Measurements from ENCODE around the gene PCSK6. TPM values are rescaled to one million over a fixed set of nuclear protein-coding genes. Genes with fewer than 3 reads are reported as not detected.

PCSK6 gene
- total RNA-seq, 4 donors from 2014 or later = 4.0 to 28.6 (median 17.5) TPM

- TF ChIP-seq POLR2A (IDR thresholded peaks at IDR 0.05) (no peak), CTCF (IDR thresholded peaks at IDR 0.05) (no peak)
- H3K9me3 ChIP-seq = no peaks in the 10 kb centered on the region
- H3K36me3 ChIP-seq = no peaks in the 10 kb centered on the region
- no peaks in the 10 kb centered on the region for H3K4me1 ChIP-seq
- no peak overlapping the region for H3K27ac ChIP-seq
- 86 to 89% methylated on average over 7 to 18 of the region's 19 CpGs for WGBS, 2 donors
- H3K27me3 ChIP-seq = no peaks in the 10 kb centered on the region
- intact Hi-C loops (cut with DNase I) = no loop called here
- DNase-seq = no peak
- no peak overlapping the region for H3K4me3 ChIP-seq (replicated peaks in 1 of 3)
Observed at GRCh38 chr15:101325263-101326025, 164.1 kb downstream of the PCSK6 start.

GRCh38 chr15:101324524-101325177, 164.9 kb downstream of the PCSK6 start:
- no peak for DNase-seq
- Histone ChIP-seq H3K4me3 (replicated peaks in 1 of 3) (no peak overlapping the region), H3K4me1 (no peaks in the 10 kb centered on the region), H3K36me3 (no peaks in the 10 kb centered on the region), H3K27ac (no peak overlapping the region), H3K27me3 (no peaks in the 10 kb centered on the region), H3K9me3 (no peaks in the 10 kb centered on the region)
- intact Hi-C loops (cut with DNase I) = no loop called here
- TF ChIP-seq CTCF (IDR thresholded peaks at IDR 0.05) (no peak), POLR2A (IDR thresholded peaks at IDR 0.05) (no peak)
- 78 to 84% methylated on average over 13 of the region's 13 CpGs for WGBS, 2 donors

GRCh38 chr15:101323793-101324523, 165.5 kb downstream of the PCSK6 start:
- H3K36me3 ChIP-seq = no peaks in the 10 kb centered on the region
- H3K4me1 ChIP-seq = no peaks in the 10 kb centered on the region
- no peaks in the 10 kb centered on the region for H3K27me3 ChIP-seq
- no peak for TF ChIP-seq CTCF (IDR thresholded peaks at IDR 0.05)
- no peak for TF ChIP-seq POLR2A (IDR thresholded peaks at IDR 0.05)
- intact Hi-C loops (cut with DNase I) = no loop called here
- no peak overlapping the region for H3K27ac ChIP-seq
- no peak for DNase-seq
- H3K9me3 ChIP-seq = no peaks in the 10 kb centered on the region
- 86 to 90% methylated on average over 20 to 21 of the region's 21 CpGs for WGBS, 2 donors
- no peak overlapping the region for H3K4me3 ChIP-seq (replicated peaks in 1 of 3)

- intact Hi-C loops (cut with DNase I) = no loop called here
- no peak overlapping the region for H3K27ac ChIP-seq
- no peaks in the 10 kb centered on the region for H3K36me3 ChIP-seq
- H3K4me3 ChIP-seq (replicated peaks in 1 of 3) = no peak overlapping the region
- no peaks in the 10 kb centered on the region for H3K4me1 ChIP-seq
- H3K9me3 ChIP-seq = no peaks in the 10 kb centered on the region
- no peak for DNase-seq
- TF ChIP-seq POLR2A (IDR thresholded peaks at IDR 0.05) (no peak), CTCF (IDR thresholded peaks at IDR 0.05) (no peak)
- WGBS, 2 donors = 87 to 91% methylated on average over 16 to 17 of the region's 17 CpGs
- no peaks in the 10 kb centered on the region for H3K27me3 ChIP-seq
Observed at GRCh38 chr15:101322854-101323477, 166.5 kb downstream of the PCSK6 start.
